GM23338 (cell line): ENCODE data around the gene SLC2A8. TPM values are rescaled to one million over a fixed set of nuclear protein-coding genes. Genes with fewer than 3 reads are reported as not detected.

Experiments
- ATAC-seq: fragments of 200-7000 bp; cut with Tn5 transposase; 3 replicates; pipeline ENCODE4 v1.9.1; 2020
- DNase-seq: peaks from one replicate; pipeline ENCODE4 v3.0.0-alpha.2; 2015; ENCODE audit warnings: low spot score
- H2AFZ ChIP-seq: fragments of 200-600 bp; sonication (generic); 2 replicates; pipeline ENCODE4 v1.8.0; 2016; ENCODE audit warnings: antibody characterized with exemption, mild to moderate bottlenecking, moderate library complexity
- H3F3A ChIP-seq: fragments of 200-600 bp; sonication (generic); replicated peaks from 2 replicates; pipeline ENCODE4 v1.8.0; 2017; ENCODE audit warnings: antibody characterized with exemption, mixed run types, low read depth
- H3K27ac ChIP-seq: fragments of 200-600 bp; sonication (generic); 2 replicates; pipeline ENCODE4 v1.6.1; 2016; ENCODE audit warnings: low read depth
- H3K27me3 ChIP-seq: fragments of 200-600 bp; sonication (generic); 2 replicates; pipeline ENCODE4 v1.8.0; 2016; ENCODE audit warnings: mild to moderate bottlenecking, mixed run types, moderate library complexity; ENCODE audit not compliant: insufficient read depth
- H3K36me3 ChIP-seq: fragments of 200-600 bp; sonication (generic); 2 replicates; pipeline ENCODE4 v1.8.0; 2016; ENCODE audit warnings: mild to moderate bottlenecking; ENCODE audit not compliant: insufficient read depth
- H3K4me1 ChIP-seq: fragments of 200-600 bp; sonication (generic); 2 replicates; pipeline ENCODE4 v1.8.0; 2016; ENCODE audit warnings: mild to moderate bottlenecking, moderate library complexity; ENCODE audit not compliant: insufficient read depth
- H3K4me2 ChIP-seq: fragments of 200-600 bp; sonication (generic); 2 replicates; pipeline ENCODE4 v1.7.1; 2017; ENCODE audit warnings: mixed run types
- H3K4me3 ChIP-seq: fragments of 200-600 bp; sonication (generic); 2 replicates; pipeline ENCODE4 v1.6.1; 2016; ENCODE audit warnings: mixed run types
- H3K79me2 ChIP-seq: fragments of 200-600 bp; sonication (generic); replicated peaks from 2 replicates; pipeline ENCODE4 v1.8.0; 2017; ENCODE audit warnings: mild to moderate bottlenecking; ENCODE audit not compliant: insufficient read depth
- H3K9me2 ChIP-seq: fragments of 200-600 bp; sonication (generic); 2 replicates; pipeline ENCODE4 v1.8.0; 2017; ENCODE audit not compliant: insufficient read depth
- H4K20me1 ChIP-seq: fragments of 200-600 bp; sonication (generic); replicated peaks from 2 replicates; pipeline ENCODE4 v1.8.0; 2017; ENCODE audit warnings: mild to moderate bottlenecking; ENCODE audit not compliant: insufficient read depth
- H3K27ac Mint-ChIP-seq: 2 replicates; pipeline ENCODE4 v1.8.0; 2020; ENCODE audit warnings: inconsistent platforms, mild to moderate bottlenecking, moderate library complexity, mixed read lengths
- H3K27me3 Mint-ChIP-seq: 3 replicates; pipeline ENCODE4 v1.8.0; 2022; ENCODE audit warnings: low read depth, mild to moderate bottlenecking, moderate library complexity, mixed read lengths, inconsistent platforms; ENCODE audit not compliant: insufficient read depth, poor library complexity
- H3K36me3 Mint-ChIP-seq: 3 replicates; pipeline ENCODE4 v1.8.0; 2021; ENCODE audit warnings: low read depth, mild to moderate bottlenecking, inconsistent platforms, moderate library complexity, mixed read lengths
- H3K4me1 Mint-ChIP-seq: 3 replicates; pipeline ENCODE4 v1.8.0; 2020; ENCODE audit warnings: mild to moderate bottlenecking, inconsistent platforms, mixed read lengths
- H3K4me3 Mint-ChIP-seq: 3 replicates; pipeline ENCODE4 v1.8.0; 2021; ENCODE audit warnings: moderate library complexity, mild to moderate bottlenecking, inconsistent platforms, mixed read lengths
- H3K9me3 Mint-ChIP-seq: 3 replicates; pipeline ENCODE4 v1.8.0; 2020; ENCODE audit warnings: moderate library complexity, mild to moderate bottlenecking, inconsistent platforms, mixed read lengths
- CREB1 ChIP-seq: fragments of 250-450 bp; sonication (Bioruptor Pico); IDR thresholded peaks from 2 replicates; pipeline ENCODE4 v1.5.0; 2020; ENCODE audit warnings: low read depth, mild to moderate bottlenecking, moderate library complexity
- CTCF ChIP-seq, 2 experiments: fragments of 200-600 bp in 1 of 2; sonication (generic) in 1 of 2; conservative IDR thresholded peaks; 2 replicates each; pipeline versions ENCODE4 v1.5.1 to v1.6.1; 2016 to 2017; ENCODE audit warnings: antibody characterized with exemption in 2 of 2, low read depth in 2 of 2, mild to moderate bottlenecking in 2 of 2, moderate library complexity in 1 of 2
- ETS1 ChIP-seq: IDR thresholded peaks from 2 replicates; pipeline ENCODE4 v1.6.1; 2016; ENCODE audit warnings: antibody characterized with exemption
- EZH2 ChIP-seq: fragments of 200-600 bp; sonication (generic); IDR thresholded peaks from one replicate; pipeline ENCODE4 v1.8.0; 2017; ENCODE audit warnings: antibody characterized with exemption, mild to moderate bottlenecking, low read depth; ENCODE audit not compliant: unreplicated experiment
- EZH2phosphoT487 ChIP-seq: fragments of 200-600 bp; sonication (generic); IDR thresholded peaks from one replicate; pipeline ENCODE4 v1.8.1; 2018; ENCODE audit warnings: antibody characterized with exemption; ENCODE audit not compliant: unreplicated experiment
- JUNB ChIP-seq: IDR thresholded peaks from one replicate; pipeline ENCODE4 v1.6.1; 2016; ENCODE audit warnings: antibody characterized with exemption; ENCODE audit not compliant: unreplicated experiment
- NANOG ChIP-seq: IDR thresholded peaks from 2 replicates; pipeline ENCODE4 v1.6.1; 2016; ENCODE audit warnings: antibody characterized with exemption, borderline replicate concordance
- POLR2AphosphoS5 ChIP-seq: IDR thresholded peaks from 2 replicates; pipeline ENCODE4 v1.6.1; 2016; ENCODE audit warnings: antibody characterized with exemption, low read depth
- REST ChIP-seq: IDR thresholded peaks from one replicate; pipeline ENCODE4 v1.6.1; 2018; ENCODE audit warnings: antibody characterized with exemption; ENCODE audit not compliant: unreplicated experiment
- STAT1 ChIP-seq: IDR thresholded peaks from one replicate; pipeline ENCODE4 v1.6.1; 2016; ENCODE audit warnings: antibody characterized with exemption; ENCODE audit not compliant: unreplicated experiment
- ZNF114 ChIP-seq: fragments of 250-450 bp; sonication (Bioruptor Pico); IDR thresholded peaks from 2 replicates; pipeline ENCODE4 v1.5.0; 2020; ENCODE audit warnings: mild to moderate bottlenecking, moderate library complexity
- ZNF331 ChIP-seq: fragments of 250-450 bp; sonication (Bioruptor Pico); IDR thresholded peaks from 2 replicates; pipeline ENCODE4 v1.5.0; 2020; ENCODE audit warnings: low read depth, mild to moderate bottlenecking, moderate library complexity
- polyA plus RNA-seq: library from polyadenylated mRNA; unstranded; fragments of >200 nt; fragmentation: Nextera tagmentation; extraction: Ambion mirVana; gene quantifications from 2 replicates; pipeline ENCODE4 v1.2.1, GENCODE V29; 2016
- total RNA-seq: library from RNA; depleted of rRNA; stranded (reverse); fragments of >200 nt; shearing (Covaris generic); gene quantifications from 2 replicates; pipeline ENCODE4 v1.2.3, GENCODE V29; 2014

SLC2A8 gene
- total and polyA plus RNA-seq, 2 experiments from 2014 or later = 16.3 to 34.1 TPM

- TF ChIP-seq CTCF (conservative IDR thresholded peaks at IDR 0.05; ENCODE audit: low read depth in 2 of 2) = no peak
Observed at GRCh38 chr9:127426756-127427155, 29.8 kb downstream of the SLC2A8 start (continued).

- DNase-seq (no peak), ATAC-seq (no peak)
- H3K27ac ChIP-seq = no peak overlapping the region
- Mint-ChIP-seq H3K36me3 (peaks cover 40% of the 10 kb centered on the region), H3K4me3 (no peak overlapping the region), H3K9me3 (no peaks in the 10 kb centered on the region), H3K27ac (no peak overlapping the region), H3K27me3 (peaks cover 9% of the 10 kb centered on the region), H3K4me1 (peaks cover 10% of the 10 kb centered on the region)
- H3F3A ChIP-seq = 0 out of 2 replicates have a peak, but pooled peaks cover 3% of the 10 kb centered on the region
- no peak overlapping the region for H3K4me3 ChIP-seq
- peaks cover 11% of the 10 kb centered on the region for H4K20me1 ChIP-seq
- H3K9me2 ChIP-seq = no peaks in the 10 kb centered on the region
- peaks cover 19% of the 10 kb centered on the region; the same call in 1 of the 2 replicates for H3K36me3 ChIP-seq
- H3K4me1 ChIP-seq = peaks cover 6% of the 10 kb centered on the region; the same call in 1 of the 2 replicates
- H3K27me3 ChIP-seq = no peaks in the 10 kb centered on the region
- no peak overlapping the region for H2AFZ ChIP-seq
- peaks cover 47% of the 10 kb centered on the region for H3K79me2 ChIP-seq
- H3K4me2 ChIP-seq = no peak overlapping the region
- no peak for TF ChIP-seq EZH2phosphoT487
- TF ChIP-seq EZH2 = no peak
- TF ChIP-seq ETS1 = no peak
- TF ChIP-seq STAT1 = no peak
- TF ChIP-seq JUNB = no peak
- no peak for TF ChIP-seq NANOG
- no peak for TF ChIP-seq CTCF (conservative IDR thresholded peaks at IDR 0.05; ENCODE audit: low read depth in 2 of 2)
- TF ChIP-seq ZNF114 = no peak
- no peak for TF ChIP-seq ZNF331 (CRISPR knock-in tag)
- TF ChIP-seq POLR2AphosphoS5 = no peak
- no peak for TF ChIP-seq REST
- TF ChIP-seq CREB1 (CRISPR knock-in tag) = no peak
Observed at GRCh38 chr9:127428348-127428747, 31.4 kb downstream of the SLC2A8 start.
